Upper lobe of left lung (tissue), 6 donors: ENCODE measurements around the gene TMEM250. TPM values are rescaled to one million over a fixed set of nuclear protein-coding genes. Genes with fewer than 3 reads are reported as not detected.

Experiments
- ATAC-seq, 2 donors: fragments of 200-7000 bp; cut with Tn5 transposase; one replicate each; pipeline ENCODE4 v1.9.1; 2022; ENCODE audit warnings: mild to moderate bottlenecking in 2 of 2, moderate library complexity in 2 of 2; ENCODE audit not compliant: low FRiP score in 2 of 2
- DNase-seq, 2 donors: peaks; one replicate each; pipeline ENCODE4 v3.0.0-alpha.2; 2019 to 2020
- H3K27ac ChIP-seq, 4 donors: fragments of 200-600 bp; sonication (generic); one replicate each; pipeline ENCODE4 v1.5.1; 2016 to 2019
- H3K27me3 ChIP-seq, 4 donors: fragments of 200-600 bp; sonication (generic); one replicate each; pipeline ENCODE4 v1.5.1; 2017 to 2019
- H3K36me3 ChIP-seq, 4 donors: fragments of 200-600 bp; sonication (generic); one replicate each; pipeline ENCODE4 v1.5.1; 2016 to 2019
- H3K4me1 ChIP-seq, 4 donors: fragments of 200-600 bp; sonication (generic); one replicate each; pipeline ENCODE4 v1.5.1; 2018 to 2019
- H3K4me3 ChIP-seq, 4 donors: fragments of 200-600 bp; sonication (generic); one replicate each; pipeline ENCODE4 v1.5.1; 2017 to 2019; ENCODE audit warnings: mild to moderate bottlenecking in 2 of 4, moderate library complexity in 1 of 4
- H3K9me3 ChIP-seq, 4 donors: fragments of 200-600 bp; sonication (generic); one replicate each; pipeline ENCODE4 v1.5.1; 2018 to 2019
- EP300 ChIP-seq, 4 donors: sonication (generic); formaldehyde crosslinking; IDR thresholded peaks; one replicate each; pipeline ENCODE4 v1.5.1; 2017; ENCODE audit warnings: antibody characterized with exemption in 4 of 4, control low read depth in 2 of 4
- POLR2A ChIP-seq, 4 donors: fragments of 450-650 bp; IDR thresholded peaks; one replicate each; pipeline ENCODE4 v1.5.1; 2016 to 2017; ENCODE audit warnings: antibody characterized with exemption in 4 of 4, mild to moderate bottlenecking in 2 of 4
- POLR2AphosphoS5 ChIP-seq, 2 donors: sonication (generic); formaldehyde crosslinking; IDR thresholded peaks; one replicate each; pipeline ENCODE4 v1.5.1; 2017; ENCODE audit warnings: antibody characterized with exemption in 2 of 2
- WGBS, 2 donors: methylation state at CpG; one replicate each; pipeline ENCODE4 v1.1.5; 2017 to 2018; 5-methylcytosine and 5-hydroxymethylcytosine counted together
- total RNA-seq, 6 donors: library from RNA; depleted of rRNA in 4 of 6; stranded (reverse); fragments of >200 nt in 4 of 6; gene quantifications; one replicate each; pipeline versions ENCODE4 v1.1.0 to v1.2.1, GENCODE V29; 2016 to 2021
- TF ChIP-seq, protein P1 (sequence below), 6 experiments: fragments of 450-650 bp in 4 of 6; fragments of 200-600 bp in 2 of 6; sonication (generic) in 2 of 6; IDR thresholded peaks; one replicate each; pipeline ENCODE4 v1.5.1; 2016 to 2019; ENCODE audit warnings: antibody characterized with exemption in 6 of 6
- donor health status: DM: no; HTN: no; CAD: no; lungs with moderate emphysema.
- donor health status: DM: no; HTN: yes; CAD: no; lungs with severe emphysema.

The TMEM250 gene
- total RNA-seq, 6 donors from 2014 or later, result 37.6 to 49.6 (median 38.4) TPM

DNA sequence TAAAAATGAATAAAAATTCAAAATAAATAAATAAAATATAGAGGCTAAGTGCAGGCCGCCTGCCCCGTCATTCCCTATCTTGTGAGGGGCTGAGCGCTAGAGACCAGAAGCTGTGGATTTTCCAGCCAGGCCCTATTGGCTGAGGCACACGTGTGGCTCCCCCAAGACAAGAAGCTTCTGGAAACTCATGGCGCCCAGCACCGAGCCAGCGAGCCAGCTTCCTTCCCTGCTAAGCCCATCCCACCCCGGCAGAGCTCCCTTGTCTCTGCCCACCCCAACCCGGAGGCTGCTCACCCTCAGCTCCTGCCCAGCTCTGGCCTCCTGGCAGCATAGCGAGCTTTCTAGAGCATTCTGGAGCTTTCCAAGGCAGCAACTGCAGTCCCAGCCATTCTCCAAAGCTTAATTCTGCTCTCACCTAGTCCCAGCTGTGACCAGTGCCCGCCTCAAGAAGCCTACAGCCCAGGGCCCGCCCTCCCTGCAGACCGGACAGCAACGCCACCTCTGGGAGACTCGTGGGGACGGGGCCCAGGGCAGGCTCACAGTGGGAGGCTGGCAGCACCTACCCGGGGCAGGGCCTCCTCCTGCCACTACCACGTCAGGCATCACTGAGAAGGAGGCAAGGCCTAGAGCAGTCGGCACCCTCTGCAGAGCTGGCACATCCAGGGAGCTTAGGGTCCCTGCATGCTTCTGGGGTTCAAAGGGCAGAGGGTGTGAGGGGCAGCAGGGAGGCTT lies 23.2 kb upstream of the TMEM250 start:
- H3K4me3 ChIP-seq, result no peak overlapping the region
- TF ChIP-seq, protein P1, sequence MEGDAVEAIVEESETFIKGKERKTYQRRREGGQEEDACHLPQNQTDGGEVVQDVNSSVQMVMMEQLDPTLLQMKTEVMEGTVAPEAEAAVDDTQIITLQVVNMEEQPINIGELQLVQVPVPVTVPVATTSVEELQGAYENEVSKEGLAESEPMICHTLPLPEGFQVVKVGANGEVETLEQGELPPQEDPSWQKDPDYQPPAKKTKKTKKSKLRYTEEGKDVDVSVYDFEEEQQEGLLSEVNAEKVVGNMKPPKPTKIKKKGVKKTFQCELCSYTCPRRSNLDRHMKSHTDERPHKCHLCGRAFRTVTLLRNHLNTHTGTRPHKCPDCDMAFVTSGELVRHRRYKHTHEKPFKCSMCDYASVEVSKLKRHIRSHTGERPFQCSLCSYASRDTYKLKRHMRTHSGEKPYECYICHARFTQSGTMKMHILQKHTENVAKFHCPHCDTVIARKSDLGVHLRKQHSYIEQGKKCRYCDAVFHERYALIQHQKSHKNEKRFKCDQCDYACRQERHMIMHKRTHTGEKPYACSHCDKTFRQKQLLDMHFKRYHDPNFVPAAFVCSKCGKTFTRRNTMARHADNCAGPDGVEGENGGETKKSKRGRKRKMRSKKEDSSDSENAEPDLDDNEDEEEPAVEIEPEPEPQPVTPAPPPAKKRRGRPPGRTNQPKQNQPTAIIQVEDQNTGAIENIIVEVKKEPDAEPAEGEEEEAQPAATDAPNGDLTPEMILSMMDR (IDR thresholded peaks at IDR 0.05), result no peak
- TF ChIP-seq POLR2AphosphoS5 (IDR thresholded peaks at IDR 0.05) (no peak), POLR2A (IDR thresholded peaks at IDR 0.05) (no peak), EP300 (IDR thresholded peaks at IDR 0.05) (no peak)
- ATAC-seq (no peak), DNase-seq (peak in 1 of 2 donors; percentile 79)
- no peak overlapping the region for H3K27ac ChIP-seq
- H3K27me3 ChIP-seq, result peaks cover 0 to 5% (median 2%) of the 10 kb centered on the region in 4 donors
- H3K36me3 ChIP-seq, result no peaks in the 10 kb centered on the region
- 65 to 81% methylated on average over 8 to 18 of the region's 19 CpGs for WGBS, 2 donors
- no peaks in the 10 kb centered on the region for H3K4me1 ChIP-seq
- H3K9me3 ChIP-seq, result no peaks in the 10 kb centered on the region

- DNase-seq, result no peak
- no peaks in the 10 kb centered on the region for H3K4me1 ChIP-seq
- TF ChIP-seq, protein P1 (IDR thresholded peaks at IDR 0.05), result no peak
- TF ChIP-seq POLR2A (IDR thresholded peaks at IDR 0.05) (no peak), POLR2AphosphoS5 (IDR thresholded peaks at IDR 0.05) (no peak), EP300 (IDR thresholded peaks at IDR 0.05) (no peak)
Measured at GRCh38 chr9:136140966-136141365, 22.3 kb upstream of the TMEM250 start.

DNA sequence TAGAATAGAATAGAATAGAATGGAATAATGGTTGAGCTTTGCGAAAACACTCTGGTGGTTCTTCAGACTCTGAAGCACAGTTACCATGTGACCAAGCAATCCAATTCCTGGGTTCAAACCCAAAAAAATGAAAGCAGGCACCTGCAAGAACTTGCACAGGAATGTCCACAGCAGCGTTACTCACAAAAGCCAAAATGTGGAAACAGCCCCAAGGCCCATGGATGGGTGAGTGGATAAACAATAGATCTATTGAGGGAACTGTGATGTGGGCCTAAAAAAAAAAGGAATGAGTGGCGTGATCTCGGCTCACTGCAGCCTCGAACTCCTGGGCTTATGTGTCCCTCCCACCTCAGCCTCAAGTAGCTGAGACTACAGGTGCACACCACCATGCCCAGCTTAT lies 21.4 kb upstream of the TMEM250 start:
- H3K9me3 ChIP-seq, result no peaks in the 10 kb centered on the region
- no peaks in the 10 kb centered on the region for H3K4me1 ChIP-seq
- no peaks in the 10 kb centered on the region for H3K36me3 ChIP-seq
- no peak overlapping the region for H3K4me3 ChIP-seq
- TF ChIP-seq POLR2AphosphoS5 (IDR thresholded peaks at IDR 0.05) (no peak), POLR2A (IDR thresholded peaks at IDR 0.05) (no peak), EP300 (IDR thresholded peaks at IDR 0.05) (no peak)
- TF ChIP-seq, protein P1 (IDR thresholded peaks at IDR 0.05), result no peak
- DNase-seq, result no peak
- H3K27me3 ChIP-seq, result peaks cover 0 to 5% (median 2%) of the 10 kb centered on the region in 4 donors
- WGBS, 2 donors, result 76 to 85% methylated on average over 5 of the region's 5 CpGs
- ATAC-seq, result no peak
- H3K27ac ChIP-seq, result no peak overlapping the region

More at GRCh38 chr9:136140966-136141365, 22.3 kb upstream of the TMEM250 start:
- WGBS, 2 donors, result 70 to 77% methylated on average over 13 to 14 of the region's 14 CpGs
- H3K27me3 ChIP-seq, result peaks cover 0 to 5% (median 2%) of the 10 kb centered on the region in 4 donors
- H3K27ac ChIP-seq, result no peak overlapping the region
- no peaks in the 10 kb centered on the region for H3K9me3 ChIP-seq
- no peak for ATAC-seq
- H3K4me3 ChIP-seq, result no peak overlapping the region
- H3K36me3 ChIP-seq, result no peaks in the 10 kb centered on the region

- Histone ChIP-seq H3K36me3 (no peaks in the 10 kb centered on the region), H3K27ac (no peak overlapping the region), H3K4me1 (peaks cover 2 to 4% (median 3%) of the 10 kb centered on the region in 4 donors), H3K4me3 (no peak overlapping the region), H3K27me3 (peaks cover 0 to 14% (median 5%) of the 10 kb centered on the region in 4 donors), H3K9me3 (no peaks in the 10 kb centered on the region)
- TF ChIP-seq EP300 (IDR thresholded peaks at IDR 0.05), result no peak
- TF ChIP-seq, protein P1 (IDR thresholded peaks at IDR 0.05), result peak in 2 of 6 experiments; percentile 13 to 17
- ATAC-seq, result no peak
- WGBS, 2 donors, result 17 to 21% methylated on average over 5 to 9 of the region's 9 CpGs
- peak in 1 of 2 donors; percentile 33 for DNase-seq
Measured at GRCh38 chr9:136138566-136138965, 19.9 kb upstream of the TMEM250 start.
